GM13976 (cell line): ENCODE measurements around the gene POTEB2.
"Not testable (repeated sequence)": the region's sequence is repeated elsewhere in the genome, so short reads cannot be mapped to it uniquely, and the experiment has no call there.

Source experiments
- DNase-seq: peaks from one replicate; pipeline ENCODE4 v3.0.0; 2012; ENCODE audit warnings: low spot score
- in situ Hi-C: fragments of 300-500 bp; cut with MboI; formaldehyde crosslinking; loops from one replicate; pipeline ENCODE4 v1.12.0; 2022; ENCODE audit warnings: low sequenced_read_pairs, mixed read lengths, inconsistent platforms; ENCODE audit not compliant: unreplicated experiment

POTEB2 gene

GRCh38 chr15:20866214-20866613 lies at the start of gene POTEB2:
TSS of gene POTEB2 (minus strand) at chr15:20866314. CDS start at chr15:20866281, 33 bp downstream.
- DNase-seq, in situ Hi-C loops: not testable (repeated sequence)

GRCh38 chr15:20879916-20880315 lies 13.8 kb upstream of the POTEB2 start:
- DNase-seq, in situ Hi-C loops: not testable (repeated sequence)

- DNase-seq, in situ Hi-C loops: not testable (repeated sequence)
Observed at GRCh38 chr15:20878464-20878863, 12.3 kb upstream of the POTEB2 start.

GRCh38 chr15:20877819-20878218 lies 11.7 kb upstream of the POTEB2 start:
- in situ Hi-C loops, DNase-seq: not testable (repeated sequence)
